Right lobe of liver (tissue), 4 donors: ENCODE measurements around the gene DOP1B.

Experiments
- POLR2A ChIP-seq: fragments of 450-650 bp; IDR thresholded peaks from one replicate; pipeline ENCODE4 v1.6.1; 2017; ENCODE audit warnings: antibody characterized with exemption, mild to moderate bottlenecking
- TF ChIP-seq, protein P1 (sequence below), 4 donors: fragments of 200-600 bp in 3 of 4; fragments of 450-650 bp in 1 of 4; IDR thresholded peaks; one replicate each; pipeline versions ENCODE4 v1.5.1 to v1.8.0; 2016 to 2022; ENCODE audit warnings: antibody characterized with exemption in 4 of 4, mild to moderate bottlenecking in 2 of 4
- donor health status: DM: no; HTN: no; CAD: no.
- donor health status: DM: no; HTN: no; CAD: no.
- donor health status: DM: no; HTN: yes; CAD: no.

DNA sequence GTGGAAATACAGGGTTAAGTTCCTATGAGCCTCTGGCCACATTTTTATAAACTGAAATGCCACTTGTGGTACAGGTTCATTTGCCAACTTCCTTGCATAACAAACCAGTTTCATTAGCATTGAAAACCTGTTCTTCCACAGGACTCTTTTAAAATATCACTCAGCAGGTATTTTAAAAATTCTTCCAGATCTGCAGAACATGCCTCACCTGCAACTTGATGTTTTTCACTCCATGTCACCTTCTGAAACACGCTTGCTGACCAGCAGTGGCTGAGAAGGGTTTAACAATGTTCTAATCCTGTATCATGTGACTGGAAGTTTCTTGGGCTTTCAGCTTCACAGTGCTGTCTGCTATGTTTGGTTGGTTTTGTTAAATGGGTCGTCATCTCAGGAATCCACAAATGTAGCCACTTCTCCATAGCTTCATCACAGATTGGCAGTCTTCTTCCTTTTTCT, 39.3 kb upstream of the DOP1B start:
- TF ChIP-seq, protein P1, sequence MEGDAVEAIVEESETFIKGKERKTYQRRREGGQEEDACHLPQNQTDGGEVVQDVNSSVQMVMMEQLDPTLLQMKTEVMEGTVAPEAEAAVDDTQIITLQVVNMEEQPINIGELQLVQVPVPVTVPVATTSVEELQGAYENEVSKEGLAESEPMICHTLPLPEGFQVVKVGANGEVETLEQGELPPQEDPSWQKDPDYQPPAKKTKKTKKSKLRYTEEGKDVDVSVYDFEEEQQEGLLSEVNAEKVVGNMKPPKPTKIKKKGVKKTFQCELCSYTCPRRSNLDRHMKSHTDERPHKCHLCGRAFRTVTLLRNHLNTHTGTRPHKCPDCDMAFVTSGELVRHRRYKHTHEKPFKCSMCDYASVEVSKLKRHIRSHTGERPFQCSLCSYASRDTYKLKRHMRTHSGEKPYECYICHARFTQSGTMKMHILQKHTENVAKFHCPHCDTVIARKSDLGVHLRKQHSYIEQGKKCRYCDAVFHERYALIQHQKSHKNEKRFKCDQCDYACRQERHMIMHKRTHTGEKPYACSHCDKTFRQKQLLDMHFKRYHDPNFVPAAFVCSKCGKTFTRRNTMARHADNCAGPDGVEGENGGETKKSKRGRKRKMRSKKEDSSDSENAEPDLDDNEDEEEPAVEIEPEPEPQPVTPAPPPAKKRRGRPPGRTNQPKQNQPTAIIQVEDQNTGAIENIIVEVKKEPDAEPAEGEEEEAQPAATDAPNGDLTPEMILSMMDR (IDR thresholded peaks at IDR 0.05) = no peak
- TF ChIP-seq POLR2A = no peak
